Esophagus muscularis mucosa (tissue), 4 donors: ENCODE results near the gene DOCK7. TPM values are rescaled to one million over a fixed set of nuclear protein-coding genes. Genes with fewer than 3 reads are reported as not detected.
A peak's percentile ranks its signal among the peaks of the same experiment; 100 is the strongest.

Experiments
- DNase-seq: peaks from one replicate; pipeline ENCODE4 v3.0.0-alpha.2; 2017; ENCODE audit errors: extremely low spot score
- H3K27ac ChIP-seq, 4 donors: fragments of 200-600 bp; sonication (generic); replicated peaks in 1 of 4; 1 replicate in 3 of 4; 2 replicates in 1 of 4; pipeline ENCODE4 v1.5.1; 2016 to 2019; ENCODE audit warnings: mild to moderate bottlenecking in 1 of 4
- H3K27me3 ChIP-seq, 4 donors: fragments of 200-600 bp; sonication (generic); one replicate each; pipeline versions ENCODE4 v1.5.1 to v1.6.0; 2016 to 2019
- H3K36me3 ChIP-seq, 4 donors: fragments of 200-600 bp; sonication (generic); one replicate each; pipeline ENCODE4 v1.5.1; 2016 to 2019
- H3K4me1 ChIP-seq, 4 donors: fragments of 200-600 bp; sonication (generic); one replicate each; pipeline ENCODE4 v1.5.1; 2016 to 2019
- H3K4me3 ChIP-seq, 4 donors: fragments of 200-600 bp; sonication (generic); 1 replicate in 2 of 4; 2 replicates in 2 of 4; pipeline ENCODE4 v1.5.1; 2016 to 2019; ENCODE audit warnings: mild to moderate bottlenecking in 4 of 4, moderate library complexity in 1 of 4
- H3K9me3 ChIP-seq, 4 donors: fragments of 200-600 bp; sonication (generic); 1 replicate in 3 of 4; 2 replicates in 1 of 4; pipeline ENCODE4 v1.5.1; 2016 to 2019
- CTCF ChIP-seq, 3 experiments: fragments of 200-600 bp in 2 of 3; fragments of 450-650 bp in 1 of 3; sonication (generic) in 2 of 3; IDR thresholded peaks; one replicate each; pipeline ENCODE4 v1.5.1; 2017 to 2019; ENCODE audit warnings: antibody characterized with exemption in 3 of 3, mild to moderate bottlenecking in 2 of 3, moderate library complexity in 1 of 3
- EP300 ChIP-seq: sonication (generic); formaldehyde crosslinking; IDR thresholded peaks from one replicate; pipeline ENCODE4 v1.6.1; 2017; ENCODE audit warnings: antibody characterized with exemption
- POLR2A ChIP-seq: fragments of 450-650 bp; IDR thresholded peaks from one replicate; pipeline ENCODE4 v1.6.1; 2017; ENCODE audit warnings: antibody characterized with exemption, moderate library complexity, mild to moderate bottlenecking, low read depth
- POLR2AphosphoS5 ChIP-seq, 2 donors: sonication (generic); formaldehyde crosslinking; IDR thresholded peaks; one replicate each; pipeline ENCODE4 v1.6.1; 2017; ENCODE audit warnings: antibody characterized with exemption in 2 of 2
- WGBS: methylation state at CpG from one replicate; pipeline ENCODE4 v1.1.5; 2018; 5-methylcytosine and 5-hydroxymethylcytosine counted together
- intact Hi-C: fragments of 100-400 bp; cut with DNase I; formaldehyde crosslinking; loops from one replicate; pipeline ENCODE4 v1.15.1; 2023
- total RNA-seq, 4 donors: library from RNA; depleted of rRNA; stranded (reverse); fragments of >200 nt; gene quantifications; one replicate each; pipeline versions ENCODE4 v1.1.0 to v1.2.1, GENCODE V29; 2016

The DOCK7 gene
- total RNA-seq, 4 donors from 2014 or later = 27.7 to 66.7 (median 30.5) TPM

DNA sequence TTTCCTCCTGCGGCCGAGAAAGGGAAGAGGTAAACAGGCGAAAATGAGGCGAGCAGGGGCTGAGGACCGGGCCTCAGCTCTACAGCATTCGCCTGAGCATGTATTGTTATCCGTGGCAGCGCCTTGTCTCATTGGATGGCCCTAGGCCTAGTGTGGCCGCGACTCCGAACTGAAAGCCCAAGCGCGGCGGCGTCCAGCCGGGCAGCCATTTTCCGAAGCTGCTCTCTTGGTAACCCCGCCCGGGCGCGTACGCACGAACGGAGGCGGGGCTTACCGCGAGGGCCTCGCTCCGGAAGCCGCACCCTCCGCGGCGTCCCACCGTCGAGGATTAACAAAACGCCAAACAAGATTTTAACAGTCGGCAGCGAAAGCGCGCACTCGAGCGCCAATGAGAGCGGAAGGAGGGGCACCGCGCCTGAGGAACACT, 252.1 kb downstream of the DOCK7 start:
- H3K27ac ChIP-seq = peak overlapping the region; percentile 92 to 99 (median 98)
- H3K4me3 ChIP-seq = peak overlapping the region; percentile 79 to 97 (median 88)
- WGBS = no CpG with 5 or more reads among the region's 45 CpGs
- H3K4me1 ChIP-seq = peaks cover 18 to 44% (median 41%) of the 10 kb centered on the region in 4 donors
- peaks cover 0 to 8% (median 0%) of the 10 kb centered on the region in 4 donors for H3K36me3 ChIP-seq
- intact Hi-C loops = loop anchor here (5.0 to 10.0 kb wide), 3 partner anchors 249 to 711 kb away; partner anchors contain the start of genes ATG4C, DOCK7 and TM2D1
- no peak for TF ChIP-seq EP300
- TF ChIP-seq CTCF (IDR thresholded peaks at IDR 0.05) = no peak
- TF ChIP-seq POLR2A = peak; percentile 72
- peak; percentile 94 to 97 for TF ChIP-seq POLR2AphosphoS5 (IDR thresholded peaks at IDR 0.05)
- H3K9me3 ChIP-seq = no peaks in the 10 kb centered on the region
- DNase-seq = peak; percentile 99
- no peaks in the 10 kb centered on the region for H3K27me3 ChIP-seq

DNA sequence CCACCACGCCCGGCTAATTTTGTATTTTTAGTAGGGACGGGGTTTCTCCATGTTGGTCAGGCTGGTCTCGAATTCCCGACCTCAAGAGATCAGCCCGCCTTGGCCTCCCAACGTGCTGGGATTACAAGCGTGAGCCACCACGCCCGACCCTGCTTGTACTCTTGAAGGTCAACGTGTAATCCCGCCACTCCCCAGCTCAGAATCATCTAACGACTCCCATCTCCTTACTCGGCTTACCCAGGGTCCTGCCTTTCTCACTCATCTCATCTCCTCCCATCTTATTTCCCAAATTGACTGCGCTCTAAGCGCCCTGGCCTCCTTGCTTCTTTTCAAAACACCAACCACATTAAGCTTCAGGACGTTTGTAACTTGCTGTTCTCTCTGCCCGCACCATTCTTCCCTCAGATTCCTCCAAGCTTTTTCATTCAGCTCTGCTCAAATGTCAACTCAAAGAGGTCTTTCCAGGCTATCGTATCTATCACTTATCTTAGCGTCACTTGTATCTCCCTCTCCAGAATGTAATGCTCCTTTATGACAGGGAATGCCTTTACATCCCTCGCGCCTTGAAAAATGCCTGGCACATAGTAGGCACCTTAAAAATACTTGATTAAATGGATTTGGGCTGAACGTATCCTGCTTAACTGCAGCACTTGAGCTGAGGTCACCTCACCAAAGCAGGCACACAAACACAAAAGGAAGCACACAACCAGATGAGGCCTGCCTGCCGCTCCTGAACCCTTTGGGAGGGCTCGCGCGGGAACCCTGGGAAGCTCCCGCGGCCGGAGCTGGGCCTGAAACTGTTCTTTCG, 252.8 kb downstream of the DOCK7 start:
- Histone ChIP-seq H3K4me3 (peak overlapping the region; percentile 79 to 97 (median 88)), H3K4me1 (peaks cover 18 to 38% (median 35%) of the 10 kb centered on the region in 4 donors), H3K27ac (peak overlapping the region; percentile 92 to 99 (median 98)), H3K9me3 (no peaks in the 10 kb centered on the region), H3K36me3 (peaks cover 0 to 2% (median 0%) of the 10 kb centered on the region in 4 donors), H3K27me3 (no peaks in the 10 kb centered on the region)
- 64% methylated on average over 24 of the region's 31 CpGs for WGBS
- no peak for DNase-seq
- intact Hi-C loops = loop anchor here (5.0 to 10.0 kb wide), 3 partner anchors 249 to 711 kb away; partner anchors contain the start of genes ATG4C, DOCK7 and TM2D1
- no peak for TF ChIP-seq CTCF (IDR thresholded peaks at IDR 0.05)

DNA sequence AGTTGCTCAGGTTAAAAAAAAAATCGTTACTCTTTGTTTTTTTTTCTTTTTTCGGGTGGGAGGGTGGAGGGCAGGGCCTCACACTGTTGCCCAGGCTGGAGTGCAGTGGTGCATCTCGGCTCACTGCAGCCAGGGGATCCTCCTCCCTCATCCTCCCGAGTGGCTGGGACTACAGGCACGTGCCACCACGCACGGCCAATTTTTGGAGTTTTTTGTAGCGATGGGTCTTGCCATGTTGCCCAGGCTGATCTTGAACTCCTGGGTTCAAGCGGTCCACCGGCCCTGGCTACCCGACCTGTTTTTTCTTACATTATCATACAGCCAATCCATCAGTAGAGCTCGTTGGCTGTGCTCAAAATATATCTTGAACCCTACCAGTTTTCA, 253.6 kb downstream of the DOCK7 start:
- Histone ChIP-seq H3K4me3 (no peak overlapping the region), H3K4me1 (peaks cover 18 to 30% (median 28%) of the 10 kb centered on the region in 4 donors), H3K27me3 (no peaks in the 10 kb centered on the region), H3K27ac (no peak overlapping the region), H3K9me3 (no peaks in the 10 kb centered on the region), H3K36me3 (no peaks in the 10 kb centered on the region)
- no peak for DNase-seq
- no peak for TF ChIP-seq POLR2AphosphoS5 (IDR thresholded peaks at IDR 0.05)
- no peak for TF ChIP-seq POLR2A
- TF ChIP-seq CTCF (IDR thresholded peaks at IDR 0.05) = no peak
- WGBS = 93% methylated on average over 12 of the region's 12 CpGs
- intact Hi-C loops = loop anchor here (5.0 to 10.0 kb wide), 3 partner anchors 250 to 710 kb away; partner anchors contain the start of genes ATG4C, DOCK7 and TM2D1

DNA sequence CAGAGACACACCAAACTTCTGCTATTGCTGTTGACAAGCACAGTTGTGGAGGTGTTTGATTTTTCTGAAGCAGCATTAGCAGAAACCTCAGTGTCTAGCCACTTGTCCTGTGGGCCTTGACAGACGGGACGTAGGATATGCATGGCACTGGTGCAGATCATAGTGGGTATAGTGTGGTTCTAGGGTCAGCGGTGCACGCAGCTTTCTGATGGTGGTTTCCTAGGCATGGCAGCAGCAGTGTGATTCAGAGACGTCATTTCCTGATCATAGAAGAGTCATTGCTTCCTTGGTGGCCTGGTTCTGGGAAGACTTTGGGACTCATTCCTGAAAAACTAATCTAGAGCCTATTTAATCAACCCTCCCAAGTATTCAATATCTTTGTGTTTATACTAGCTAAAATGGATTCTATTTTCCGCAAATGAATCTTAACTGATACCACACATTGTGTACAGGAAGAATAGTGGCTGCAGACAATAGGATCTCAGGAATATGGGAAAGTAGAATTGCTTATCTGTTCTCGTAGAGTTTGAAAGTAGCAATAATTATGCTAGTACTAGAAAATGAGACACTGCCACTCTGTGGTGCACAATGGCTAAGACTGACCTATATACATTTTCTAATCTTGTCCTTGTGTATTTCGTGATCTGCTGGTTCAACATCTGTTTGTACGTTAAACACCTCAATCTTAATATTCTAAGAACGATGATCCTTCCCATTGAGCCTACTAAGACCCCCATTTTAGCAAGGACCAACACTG, 254.1 kb downstream of the DOCK7 start:
- H3K36me3 ChIP-seq = no peaks in the 10 kb centered on the region
- DNase-seq = no peak
- no peak overlapping the region for H3K4me3 ChIP-seq
- 84% methylated on average over 10 of the region's 10 CpGs for WGBS
- no peaks in the 10 kb centered on the region for H3K9me3 ChIP-seq
- peaks cover 16 to 24% (median 22%) of the 10 kb centered on the region in 4 donors for H3K4me1 ChIP-seq
- H3K27ac ChIP-seq = no peak overlapping the region
- TF ChIP-seq CTCF (IDR thresholded peaks at IDR 0.05) = no peak
- TF ChIP-seq POLR2AphosphoS5 (IDR thresholded peaks at IDR 0.05) = no peak
- no peak for TF ChIP-seq POLR2A
- no peak for TF ChIP-seq EP300
- intact Hi-C loops = loop anchor here (10.0 kb wide), 2 partner anchors 251 to 709 kb away; partner anchors contain the start of genes DOCK7 and TM2D1
- no peaks in the 10 kb centered on the region for H3K27me3 ChIP-seq
